C4-2B (cell line): ENCODE data around the gene EVI5L.

ENCODE experiments used
- H3K27ac ChIP-seq: fragments of 450-650 bp; 2 replicates; pipeline ENCODE4 v1.5.1; 2017
- ZFX ChIP-seq: fragments of 450-650 bp; IDR thresholded peaks from 2 replicates; pipeline ENCODE4 v1.6.1; 2017
- TF ChIP-seq, protein P1 (sequence below): fragments of 450-650 bp; conservative IDR thresholded peaks from 2 replicates; pipeline ENCODE4 v1.5.1; 2017; ENCODE audit warnings: mild to moderate bottlenecking

EVI5L gene

DNA sequence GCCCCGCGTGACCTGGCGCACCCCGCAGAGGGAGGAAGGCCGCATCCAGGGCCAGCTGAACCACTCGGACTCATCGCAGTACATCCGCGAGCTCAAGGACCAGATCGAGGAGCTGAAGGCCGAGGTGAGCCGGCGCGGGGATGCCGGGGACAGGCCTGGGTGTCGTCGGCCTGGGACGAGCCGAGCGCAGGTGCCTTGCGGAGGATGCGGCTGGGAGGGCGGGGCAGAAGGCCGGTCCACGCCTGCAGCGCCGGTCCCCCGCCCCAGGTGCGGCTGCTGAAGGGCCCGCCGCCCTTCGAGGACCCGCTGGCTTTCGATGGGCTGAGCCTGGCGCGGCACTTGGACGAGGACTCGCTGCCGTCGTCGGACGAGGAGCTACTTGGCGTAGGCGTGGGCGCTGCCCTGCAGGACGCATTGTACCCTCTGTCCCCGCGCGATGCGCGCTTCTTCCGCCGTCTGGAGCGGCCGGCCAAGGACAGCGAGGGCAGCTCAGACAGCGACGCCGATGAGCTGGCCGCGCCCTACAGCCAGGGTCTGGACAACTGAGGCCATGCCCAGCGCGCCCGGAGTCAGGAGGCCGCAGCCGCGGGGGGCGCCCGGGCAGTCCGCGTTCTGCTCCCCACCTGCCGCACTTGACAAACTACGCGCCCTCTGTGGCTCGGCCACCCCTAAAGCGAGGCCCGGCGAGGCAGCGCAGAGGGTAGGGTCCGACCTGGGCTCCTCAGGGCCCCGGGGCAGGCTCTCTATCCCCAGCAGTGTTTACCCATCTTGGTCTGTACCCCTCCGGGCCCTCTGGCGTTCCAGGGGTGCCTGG is 33.3 kb downstream of the EVI5L start:
- TF ChIP-seq ZFX: no peak
- TF ChIP-seq, protein P1, sequence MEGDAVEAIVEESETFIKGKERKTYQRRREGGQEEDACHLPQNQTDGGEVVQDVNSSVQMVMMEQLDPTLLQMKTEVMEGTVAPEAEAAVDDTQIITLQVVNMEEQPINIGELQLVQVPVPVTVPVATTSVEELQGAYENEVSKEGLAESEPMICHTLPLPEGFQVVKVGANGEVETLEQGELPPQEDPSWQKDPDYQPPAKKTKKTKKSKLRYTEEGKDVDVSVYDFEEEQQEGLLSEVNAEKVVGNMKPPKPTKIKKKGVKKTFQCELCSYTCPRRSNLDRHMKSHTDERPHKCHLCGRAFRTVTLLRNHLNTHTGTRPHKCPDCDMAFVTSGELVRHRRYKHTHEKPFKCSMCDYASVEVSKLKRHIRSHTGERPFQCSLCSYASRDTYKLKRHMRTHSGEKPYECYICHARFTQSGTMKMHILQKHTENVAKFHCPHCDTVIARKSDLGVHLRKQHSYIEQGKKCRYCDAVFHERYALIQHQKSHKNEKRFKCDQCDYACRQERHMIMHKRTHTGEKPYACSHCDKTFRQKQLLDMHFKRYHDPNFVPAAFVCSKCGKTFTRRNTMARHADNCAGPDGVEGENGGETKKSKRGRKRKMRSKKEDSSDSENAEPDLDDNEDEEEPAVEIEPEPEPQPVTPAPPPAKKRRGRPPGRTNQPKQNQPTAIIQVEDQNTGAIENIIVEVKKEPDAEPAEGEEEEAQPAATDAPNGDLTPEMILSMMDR: no peak
- H3K27ac ChIP-seq: no peak overlapping the region

DNA sequence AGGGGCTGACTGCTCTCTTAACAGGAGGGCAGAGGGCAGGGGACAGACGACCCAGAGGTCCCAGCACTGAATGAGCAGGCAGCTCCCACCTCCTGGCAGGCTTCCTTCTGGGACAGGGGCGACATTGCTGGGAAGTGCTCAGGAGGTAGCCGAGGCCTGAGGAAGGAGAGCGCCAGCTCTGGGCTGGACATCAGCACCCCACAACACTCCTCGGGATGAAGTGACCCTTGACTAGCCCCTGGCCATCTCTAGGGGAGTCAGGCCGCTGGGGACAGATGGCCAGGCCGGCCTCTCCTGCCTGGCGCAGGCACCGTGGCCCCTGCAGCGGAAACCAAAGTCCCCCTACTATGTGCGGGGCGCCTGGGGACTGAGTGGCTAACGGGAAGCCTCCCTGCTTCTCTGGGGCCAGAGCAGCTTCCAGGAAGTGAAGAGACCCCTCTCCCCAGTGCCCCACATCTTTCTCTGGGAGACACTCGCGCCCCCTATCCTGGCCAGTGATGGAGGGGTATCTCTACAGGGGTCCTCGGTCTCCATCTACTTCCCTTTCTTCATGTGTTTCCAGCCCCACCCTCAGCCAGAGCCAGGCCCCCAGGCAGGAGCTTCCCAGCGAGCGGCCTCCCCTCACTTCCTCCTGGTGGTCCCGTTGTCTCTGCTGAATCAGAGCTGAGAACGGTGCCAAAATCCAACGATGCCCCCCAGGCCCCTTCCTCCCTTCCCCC is 34.1 kb downstream of the EVI5L start:
- TF ChIP-seq, protein P1: no peak
- TF ChIP-seq ZFX: no peak

DNA sequence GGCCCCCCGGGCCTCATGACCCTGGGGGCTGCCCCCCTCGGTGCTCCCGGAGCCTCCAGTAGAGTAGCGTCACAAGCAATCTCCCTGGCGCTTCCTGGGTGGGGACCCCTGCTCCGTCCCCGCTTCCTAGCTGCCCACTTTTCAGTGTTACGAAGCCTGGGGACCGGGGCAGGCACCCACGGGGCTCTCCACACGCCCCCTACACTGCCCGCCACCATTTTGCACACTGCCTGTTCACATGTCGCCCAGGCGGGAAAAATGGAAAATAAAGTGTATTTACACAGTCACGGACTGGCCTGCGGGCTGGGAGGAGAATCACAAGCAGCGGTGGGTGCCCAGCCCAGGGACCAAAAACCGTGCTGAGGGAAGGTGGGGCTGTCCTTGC is 34.7 kb downstream of the EVI5L start:
- no peak overlapping the region for H3K27ac ChIP-seq
- no peak for TF ChIP-seq ZFX
- TF ChIP-seq, protein P1: no peak

More for the DNA sequence above, 34.1 kb downstream of the EVI5L start:
- H3K27ac ChIP-seq: no peak overlapping the region

DNA sequence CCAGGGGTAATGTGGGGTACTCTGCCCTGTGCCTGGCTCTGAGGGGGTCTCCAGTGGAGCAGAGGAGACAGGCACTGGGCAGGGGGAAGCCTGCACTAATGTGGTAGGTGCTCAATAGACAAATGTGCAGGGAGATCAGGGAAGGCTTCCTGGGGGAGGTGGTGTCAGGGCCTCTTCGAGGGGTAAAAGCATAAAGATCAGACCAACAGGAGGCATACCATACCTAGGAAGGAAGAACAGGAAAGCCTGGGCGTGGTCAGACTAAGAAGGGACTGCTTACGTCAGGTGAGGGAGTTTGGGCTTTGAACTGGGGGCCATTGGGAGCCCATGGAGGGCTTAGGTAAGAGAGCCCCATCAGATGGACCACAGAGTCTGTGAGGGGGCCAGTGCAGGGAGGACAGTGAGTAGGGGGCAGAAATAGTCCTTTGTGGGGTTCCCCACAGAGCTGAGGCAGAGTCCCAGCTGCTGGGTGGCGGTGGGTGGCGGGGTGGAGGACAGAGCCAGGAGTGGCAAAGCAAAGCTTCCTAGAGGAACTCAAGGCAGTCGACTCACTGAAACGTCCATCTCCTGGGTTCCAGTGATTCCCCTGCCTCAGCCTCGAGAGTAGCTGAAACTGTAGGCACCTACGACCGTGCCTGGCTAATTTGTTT is 35.4 kb downstream of the EVI5L start:
- H3K27ac ChIP-seq: no peak overlapping the region
- TF ChIP-seq ZFX: no peak
- TF ChIP-seq, protein P1: no peak

DNA sequence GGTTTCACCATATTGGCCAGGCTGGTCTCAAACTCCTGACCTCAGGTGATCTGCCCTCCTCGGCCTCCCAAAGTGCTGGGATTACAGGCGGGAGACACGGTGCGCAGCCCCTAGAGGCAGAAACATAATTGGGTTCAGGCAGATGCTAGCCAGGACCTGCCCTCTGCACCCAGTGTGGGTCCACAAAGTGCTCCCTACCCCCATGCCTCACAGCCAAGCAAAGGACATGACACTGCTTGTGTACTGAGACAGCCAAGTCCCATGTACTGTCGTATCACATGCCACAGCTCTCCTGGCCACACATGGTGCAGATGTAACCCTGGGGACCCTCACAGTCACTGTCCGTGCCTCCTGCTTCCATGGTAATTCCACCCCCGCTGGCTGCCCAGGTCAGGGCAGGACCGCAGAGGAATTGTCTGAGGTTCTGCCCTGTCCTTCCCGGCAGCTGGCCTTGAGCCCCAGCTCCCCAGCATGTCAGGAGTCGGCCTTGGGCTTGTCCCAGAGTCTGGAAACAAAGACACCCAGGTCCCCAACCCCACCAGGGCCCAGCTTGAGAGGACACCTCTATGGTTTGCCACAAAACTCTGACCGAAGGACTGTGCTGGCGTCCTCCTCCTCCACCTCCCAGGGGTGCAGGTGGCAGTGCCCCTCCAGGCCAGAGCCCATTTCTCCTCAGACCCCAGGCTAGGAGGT is 36.5 kb downstream of the EVI5L start:
- H3K27ac ChIP-seq: no peak overlapping the region
- TF ChIP-seq, protein P1: no peak
- no peak for TF ChIP-seq ZFX

DNA sequence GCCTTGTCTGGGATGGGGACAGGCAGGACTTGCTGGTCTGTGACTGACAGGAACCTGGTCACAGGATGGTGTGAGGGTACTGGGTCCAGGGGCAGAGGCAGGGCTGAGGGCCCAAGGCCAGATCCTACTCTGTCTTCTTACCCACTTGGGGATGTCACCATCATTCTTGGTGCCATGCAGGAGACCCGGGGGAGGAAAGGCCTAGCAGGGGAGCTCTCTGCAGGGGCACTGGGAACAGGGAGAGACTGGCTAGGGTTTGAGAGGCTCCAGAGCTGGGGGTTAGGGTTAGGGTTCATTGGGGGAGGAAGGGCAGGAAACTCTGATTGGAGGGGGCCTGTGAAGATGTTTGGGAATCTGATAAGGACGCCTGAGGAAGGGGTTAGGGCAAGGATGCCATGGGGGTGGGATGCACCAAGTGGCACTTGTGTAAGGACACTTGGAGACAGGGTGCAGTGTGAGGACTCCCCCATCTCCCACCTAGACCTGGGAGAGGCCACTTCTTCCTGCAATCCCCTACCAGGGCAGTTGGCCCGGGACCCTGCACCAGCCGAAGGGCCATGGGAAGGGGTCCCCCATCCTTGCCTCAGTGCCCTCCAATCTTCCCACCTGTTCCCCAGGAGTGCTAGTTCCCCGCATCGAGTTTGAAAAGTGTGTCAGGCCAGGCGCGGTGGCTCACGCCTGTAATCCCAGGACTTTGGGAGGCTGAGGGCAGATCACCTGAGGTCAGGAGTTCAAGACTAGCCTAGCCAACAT is 37.2 kb downstream of the EVI5L start:
- TF ChIP-seq, protein P1: no peak
- no peak for TF ChIP-seq ZFX
- H3K27ac ChIP-seq: no peak overlapping the region
